NCI-H748 treated with DMSO at 0.1 percent for 48 hours (cell line): ENCODE measurements around the gene SPTSSA.
"Not testable (repeated sequence)": the region's sequence is repeated elsewhere in the genome, so short reads cannot be mapped to it uniquely, and the experiment has no call there.

Experiments
- DNase-seq: peaks from one replicate; lab custom pipeline; 2025; lab: John Stamatoyannopoulos, UW

Gene SPTSSA

GRCh38 chr14:34462132-34462893 is at the start of gene SPTSSA:
Gene SPTSSA, minus strand, starts transcription at chr14:34462240. Its CDS starts 33 bp downstream, at chr14:34462207.
- DNase-seq = peak; percentile 81

GRCh38 chr14:34507884-34508283 is 45.8 kb upstream of the SPTSSA start:
- DNase-seq = no peak

GRCh38 chr14:34507459-34507858 is 45.4 kb upstream of the SPTSSA start:
- no peak for DNase-seq

- DNase-seq = not testable (repeated sequence)
Observed at GRCh38 chr14:34505124-34505491, 43.1 kb upstream of the SPTSSA start.

GRCh38 chr14:34504027-34504426 is 42.0 kb upstream of the SPTSSA start:
- DNase-seq = not testable (repeated sequence)

GRCh38 chr14:34502545-34503225 is 40.6 kb upstream of the SPTSSA start:
- no peak for DNase-seq

GRCh38 chr14:34502001-34502400 is 40.0 kb upstream of the SPTSSA start:
- no peak for DNase-seq

- no peak for DNase-seq
Observed at GRCh38 chr14:34501004-34501580, 39.1 kb upstream of the SPTSSA start.

GRCh38 chr14:34498684-34499412 is 36.8 kb upstream of the SPTSSA start:
- DNase-seq = peak; percentile 67

- no peak for DNase-seq
Observed at GRCh38 chr14:34496679-34497513, 34.9 kb upstream of the SPTSSA start.

- DNase-seq = no peak
Observed at GRCh38 chr14:34496007-34496678, 34.1 kb upstream of the SPTSSA start.

GRCh38 chr14:34489324-34489723 is 27.3 kb upstream of the SPTSSA start:
- no peak for DNase-seq

GRCh38 chr14:34488528-34488927 is 26.5 kb upstream of the SPTSSA start:
- DNase-seq = no peak

GRCh38 chr14:34484726-34485125 is 22.7 kb upstream of the SPTSSA start:
- DNase-seq = no peak

GRCh38 chr14:34482463-34482862 is 20.4 kb upstream of the SPTSSA start:
- no peak for DNase-seq

GRCh38 chr14:34479694-34480093 is 17.7 kb upstream of the SPTSSA start:
- no peak for DNase-seq

- no peak for DNase-seq
Observed at GRCh38 chr14:34478261-34478660, 16.2 kb upstream of the SPTSSA start.

GRCh38 chr14:34476036-34476435 is 14.0 kb upstream of the SPTSSA start:
- DNase-seq = not testable (repeated sequence)

GRCh38 chr14:34475163-34475562 is 13.1 kb upstream of the SPTSSA start:
- no peak for DNase-seq

GRCh38 chr14:34474187-34474679 is 12.2 kb upstream of the SPTSSA start:
- no peak for DNase-seq
